Erythroblast (primary cell): Measurements from ENCODE around the gene NGFR.

ENCODE experiments used
- DNase-seq, 2 experiments: peaks; one replicate each; lab custom pipeline; 2025; lab: John Stamatoyannopoulos, UW
- GATA1 ChIP-seq: IDR thresholded peaks from 2 replicates; pipeline ENCODE4 v1.6.1; 2011; ENCODE audit warnings: low read depth, mild to moderate bottlenecking, control low read depth, low read length, moderate library complexity
- POLR2A ChIP-seq: IDR thresholded peaks from 2 replicates; pipeline ENCODE4 v1.6.1; 2011; ENCODE audit warnings: mild to moderate bottlenecking, low read length

The NGFR gene

DNA sequence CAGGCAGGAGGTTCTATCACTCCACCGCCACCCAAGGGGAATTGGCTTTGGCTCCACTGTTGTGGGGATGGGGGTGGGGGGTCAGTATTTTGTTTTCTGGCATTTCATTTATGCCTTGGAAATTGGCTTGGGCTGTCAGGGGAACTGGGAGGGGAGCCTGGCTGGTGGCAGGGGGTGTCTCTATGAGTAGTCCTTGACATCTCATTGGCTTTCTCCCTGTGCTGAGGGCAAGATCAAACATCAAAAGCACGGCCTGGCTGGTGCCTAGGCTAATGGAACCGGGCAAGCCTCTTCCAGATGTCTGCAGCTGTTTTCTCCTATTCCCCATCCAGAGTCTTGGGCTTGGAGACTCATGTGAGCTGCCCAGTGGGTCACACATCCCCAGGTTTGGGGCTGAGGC lies 17.4 kb upstream of the NGFR start:
- TF ChIP-seq GATA1: no peak
- TF ChIP-seq POLR2A: no peak
- no peak for DNase-seq

DNA sequence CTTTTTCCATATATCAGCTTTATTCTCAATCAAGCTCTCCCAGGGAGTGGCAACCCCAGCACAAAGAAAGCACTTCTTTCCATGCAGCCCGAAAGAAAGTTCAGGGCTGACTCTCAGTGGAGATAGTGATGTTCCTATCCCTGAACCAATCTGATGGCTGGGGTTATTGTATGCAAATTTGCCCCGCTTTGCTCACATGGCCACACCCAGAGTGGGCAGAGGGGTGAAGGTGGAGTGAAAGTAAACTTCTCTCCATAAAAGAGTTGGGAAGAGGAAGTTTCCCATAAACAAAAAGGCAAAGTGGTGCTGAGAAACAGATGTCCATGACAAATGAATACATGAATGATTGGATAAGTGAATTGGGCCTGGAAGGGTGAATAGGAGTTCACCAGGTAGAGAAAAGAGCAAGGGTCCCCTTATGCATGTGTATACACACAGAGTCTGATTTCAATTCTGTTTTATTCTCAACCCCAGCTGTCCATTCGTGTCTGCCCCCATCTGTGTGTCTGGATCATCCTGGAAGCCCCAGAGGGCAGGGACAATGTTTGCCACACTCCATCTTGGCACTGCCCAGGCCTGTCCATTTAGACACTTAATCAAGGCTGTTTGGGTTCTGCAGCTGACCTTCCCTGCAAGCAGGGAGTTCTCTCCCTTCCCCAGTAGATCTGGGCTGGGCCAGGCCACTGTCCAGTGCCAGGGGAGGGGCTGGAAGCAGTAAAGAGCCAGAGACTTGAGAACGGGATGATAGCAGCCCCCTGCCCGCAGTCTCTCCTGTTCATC lies 14.1 kb upstream of the NGFR start:
- no peak for DNase-seq
- no peak for TF ChIP-seq POLR2A
- no peak for TF ChIP-seq GATA1

GRCh38 chr17:49482144-49482817 lies 12.8 kb upstream of the NGFR start:
- DNase-seq: peak; percentile 51 to 79
- no peak for TF ChIP-seq POLR2A
- no peak for TF ChIP-seq GATA1

DNA sequence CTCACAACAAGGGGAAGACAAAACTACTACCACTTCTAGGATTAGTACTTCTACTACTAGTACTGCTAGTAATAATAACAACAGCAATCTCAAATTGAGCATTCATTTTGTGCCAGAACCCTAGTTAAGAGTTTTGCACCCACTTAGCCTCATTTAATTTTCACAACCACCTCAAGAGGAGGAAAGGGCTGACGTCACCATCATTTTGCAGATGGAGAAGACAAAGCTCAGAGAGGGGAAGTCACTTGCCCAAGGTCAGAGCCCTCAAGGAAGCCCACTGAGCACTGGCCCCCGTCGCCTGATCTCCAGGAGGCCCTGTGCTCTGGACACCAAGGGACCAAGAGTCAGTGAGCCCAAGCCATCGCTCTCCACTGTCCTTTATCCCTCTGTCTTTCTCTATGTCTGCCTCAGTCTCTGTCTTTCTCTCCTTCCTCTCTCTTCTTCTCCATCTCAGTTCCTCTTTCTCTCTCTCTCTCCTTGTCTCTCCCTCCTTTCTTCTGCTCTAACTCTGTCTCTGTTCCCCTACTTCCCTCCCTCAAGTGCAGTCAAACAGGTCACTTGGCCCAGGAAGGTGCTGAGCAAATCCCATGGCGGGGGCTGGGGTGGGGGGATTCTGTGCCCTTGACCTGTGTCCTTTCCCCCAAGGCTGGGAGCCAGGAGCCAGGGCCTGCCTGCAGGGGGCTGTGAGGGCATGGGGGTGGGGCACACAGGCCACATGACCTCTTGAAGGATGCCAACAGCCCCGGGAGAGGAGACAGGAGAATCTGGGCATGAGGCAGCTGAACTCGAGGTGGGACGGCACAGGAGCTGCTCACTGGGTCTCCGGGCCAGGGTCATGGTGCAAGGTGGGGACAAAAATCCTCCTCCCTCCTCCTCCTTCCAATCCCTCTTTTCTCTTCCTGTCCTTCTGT lies 11.2 kb upstream of the NGFR start:
- TF ChIP-seq POLR2A (no peak), GATA1 (no peak)
- no peak for DNase-seq

DNA sequence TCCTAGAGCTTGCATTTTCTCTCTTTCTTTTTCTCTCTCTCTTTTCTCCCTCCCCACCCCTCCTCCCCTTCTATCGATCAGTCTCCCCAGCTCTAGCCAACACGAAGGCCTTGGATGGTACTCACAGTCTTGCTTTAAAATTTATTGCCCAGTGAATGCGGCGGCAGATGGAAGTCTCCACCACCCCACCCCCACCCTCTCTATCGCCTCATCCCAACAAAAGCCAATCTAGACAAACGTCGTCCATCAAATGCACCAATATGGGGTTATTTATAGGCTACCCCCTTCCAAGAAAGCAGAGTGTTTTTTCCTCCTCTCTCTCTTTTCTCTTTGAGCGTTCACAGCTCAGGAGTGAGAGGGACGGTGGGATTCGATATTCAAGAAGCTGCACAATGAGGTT lies 10.5 kb upstream of the NGFR start:
- DNase-seq: no peak
- TF ChIP-seq GATA1 (no peak), POLR2A (no peak)

DNA sequence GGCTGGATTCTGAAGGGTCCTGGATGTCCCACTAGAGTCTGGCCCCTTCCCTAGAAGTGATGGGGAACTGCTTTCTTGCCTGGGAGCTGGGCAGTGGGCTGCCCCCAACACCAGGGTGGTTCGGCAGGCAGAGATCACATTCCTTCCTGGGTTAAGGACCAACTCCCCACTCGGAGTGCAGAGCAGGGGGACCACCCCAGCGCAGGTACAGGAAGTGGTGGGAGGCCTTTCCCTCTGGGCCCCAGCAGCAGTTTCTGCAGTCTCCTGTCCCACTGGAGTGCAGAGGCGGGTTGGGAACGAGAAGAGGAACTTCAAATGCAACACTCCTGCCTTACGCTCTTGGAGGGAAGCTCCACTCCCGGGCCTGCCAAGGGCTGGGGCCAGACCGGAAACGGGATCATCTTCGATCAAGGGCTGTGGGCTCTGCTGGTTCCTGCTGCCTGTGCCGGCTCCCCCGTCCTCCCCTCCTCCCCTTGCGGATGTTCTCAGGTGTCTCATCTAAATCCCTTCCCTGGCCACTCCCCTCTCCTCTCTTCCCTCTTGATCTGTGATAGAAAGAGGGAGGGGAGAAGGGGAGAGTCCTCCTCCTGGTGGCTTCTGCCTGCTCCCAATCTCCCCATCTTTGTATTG lies 9.0 kb upstream of the NGFR start:
- no peak for DNase-seq
- TF ChIP-seq GATA1: no peak
- TF ChIP-seq POLR2A: no peak

DNA sequence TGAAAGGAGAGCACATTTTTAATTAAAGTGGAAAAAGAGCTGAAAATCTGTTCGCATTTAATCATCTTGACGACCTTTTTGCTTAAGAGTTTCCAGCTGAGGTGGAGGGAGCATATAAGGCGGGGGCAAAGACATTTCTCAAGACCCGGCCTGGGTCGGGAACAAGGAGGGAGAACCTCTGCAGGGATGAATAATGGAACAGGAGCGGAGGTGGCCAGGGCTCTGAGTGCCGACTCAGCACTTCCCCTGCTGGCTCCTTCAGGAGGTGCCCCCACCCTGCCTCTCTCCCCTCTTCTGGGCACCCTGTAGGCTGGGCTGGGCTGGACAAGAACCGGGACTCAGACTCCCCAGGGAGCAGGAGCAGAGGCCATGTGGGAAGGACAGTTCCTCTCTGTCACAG lies 7.9 kb upstream of the NGFR start:
- TF ChIP-seq GATA1 (no peak), POLR2A (no peak)
- no peak for DNase-seq

DNA sequence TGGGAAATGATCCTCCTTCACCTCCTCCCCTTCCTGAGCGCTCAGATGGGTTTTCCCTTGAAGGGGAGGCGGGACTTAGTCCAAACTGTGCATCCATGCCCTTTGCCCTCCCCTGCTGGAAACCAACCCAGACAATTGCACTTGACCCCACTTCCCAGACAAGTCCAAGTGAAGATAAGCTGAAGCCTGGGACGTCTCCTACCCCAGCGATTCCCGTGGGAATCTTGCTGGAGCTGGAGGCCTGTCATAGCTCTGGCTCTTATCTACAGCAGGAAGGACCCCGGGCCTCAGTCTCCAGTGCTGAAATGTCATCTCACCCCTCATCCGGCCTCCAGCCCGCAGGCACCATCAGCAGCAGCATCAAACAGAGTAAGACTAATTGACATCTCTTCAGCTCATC lies 6.5 kb upstream of the NGFR start:
- TF ChIP-seq GATA1 (no peak), POLR2A (no peak)
- DNase-seq: no peak

- TF ChIP-seq POLR2A (no peak), GATA1 (no peak)
- DNase-seq: no peak
Observed at GRCh38 chr17:49489348-49489747, 5.7 kb upstream of the NGFR start.

GRCh38 chr17:49490276-49490675 lies 4.8 kb upstream of the NGFR start:
- no peak for DNase-seq
- TF ChIP-seq GATA1: no peak
- TF ChIP-seq POLR2A: no peak

DNA sequence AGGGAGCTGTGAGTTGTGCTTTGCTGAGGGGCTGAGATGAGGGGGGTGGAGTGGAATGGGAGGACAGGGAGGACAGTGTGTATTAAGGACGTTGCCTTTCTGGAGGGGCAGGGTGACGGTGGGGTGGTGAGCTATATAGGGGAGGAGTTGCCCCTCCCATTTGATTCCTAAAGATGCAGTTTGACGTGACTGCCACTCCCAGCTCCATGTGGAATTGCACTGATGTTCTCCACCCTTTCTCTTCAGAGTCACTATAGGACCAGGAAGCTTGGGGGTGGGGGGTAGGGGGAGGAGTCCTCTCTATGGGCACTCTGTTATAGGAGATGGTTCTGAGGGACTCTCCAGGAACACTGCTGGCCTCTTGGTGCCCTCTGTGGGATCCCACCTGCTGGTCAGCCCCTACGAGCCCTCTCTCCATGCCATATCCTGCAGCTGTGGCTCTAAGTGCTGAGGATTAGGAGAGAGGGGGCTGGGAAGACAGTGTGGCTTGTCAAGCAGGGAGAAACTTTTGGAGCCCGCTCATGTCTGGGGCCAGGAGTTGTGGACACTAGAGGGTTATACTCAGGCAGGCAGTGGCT lies 3.8 kb upstream of the NGFR start:
- no peak for DNase-seq
- no peak for TF ChIP-seq GATA1
- no peak for TF ChIP-seq POLR2A

GRCh38 chr17:49494399-49494985 lies 601 bp upstream of the NGFR start:
- no peak for TF ChIP-seq GATA1
- TF ChIP-seq POLR2A: no peak
- DNase-seq: no peak

GRCh38 chr17:49495842-49496182 lies 719 bp downstream of the NGFR start:
- no peak for TF ChIP-seq GATA1
- no peak for DNase-seq
